H1 (cell line): Measurements from ENCODE around the gene IAPP. TPM values are rescaled to one million over a fixed set of nuclear protein-coding genes. Genes with fewer than 3 reads are reported as not detected.

ENCODE experiments used
- CTCF ChIA-PET: fragments of 300-600 bp; sonication (Branson Sonifier 250); formaldehyde crosslinking; loops from one replicate; lab custom pipeline; 2021; ENCODE audit not compliant: partially characterized antibody; lab: Charles Lee
- POLR2A ChIA-PET: fragments of 300-600 bp; sonication (Branson Sonifier 250); formaldehyde crosslinking; loops from one replicate; lab custom pipeline; 2021; ENCODE audit warnings: inconsistent platforms; ENCODE audit not compliant: partially characterized antibody; lab: Charles Lee
- DNase-seq, 2 experiments: peaks; one replicate each; pipeline versions ENCODE4 v3.0.0 to v3.0.0-alpha.2; 2010 to 2022; ENCODE audit warnings: low spot score in 2 of 2, low read depth in 1 of 2, mixed read lengths in 1 of 2
- FAIRE-seq: peaks from 2 replicates; lab custom pipeline; 2011; peaks lifted over from hg19 to GRCh38; lab: Jason Lieb, UNC
- H2AFZ ChIP-seq: 2 replicates; pipeline ENCODE4 v1.8.1; 2012; ENCODE audit warnings: low read length, inconsistent platforms
- H2AK5ac ChIP-seq: 2 replicates; pipeline ENCODE4 v1.6.1; 2013; ENCODE audit warnings: low read depth, low read length
- H2BK120ac ChIP-seq: replicated peaks from 2 replicates; pipeline ENCODE3; 2013; ENCODE audit warnings: low read depth, low read length, inconsistent platforms
- H2BK12ac ChIP-seq: 2 replicates; pipeline ENCODE4 v1.6.1; 2013; ENCODE audit warnings: low read depth, low read length
- H2BK15ac ChIP-seq: 2 replicates; pipeline ENCODE4 v1.6.1; 2013; ENCODE audit warnings: low read length
- H2BK20ac ChIP-seq: 2 replicates; pipeline ENCODE4 v1.6.1; 2013; ENCODE audit warnings: low read length
- H2BK5ac ChIP-seq: 2 replicates; pipeline ENCODE4 v1.6.1; 2013; ENCODE audit warnings: low read depth, low read length
- H3K14ac ChIP-seq: 2 replicates; pipeline ENCODE4 v1.6.1; 2013; ENCODE audit warnings: inconsistent platforms; ENCODE audit not compliant: insufficient read length
- H3K18ac ChIP-seq: 2 replicates; pipeline ENCODE4 v1.6.1; 2013; ENCODE audit warnings: low read length; ENCODE audit errors: extremely low read depth
- H3K23ac ChIP-seq: 2 replicates; pipeline ENCODE4 v1.6.1; 2013; ENCODE audit warnings: inconsistent platforms; ENCODE audit not compliant: insufficient read length
- H3K23me2 ChIP-seq: 2 replicates; pipeline ENCODE4 v1.6.1; 2013; ENCODE audit warnings: low read depth, low read length
- H3K27ac ChIP-seq: 2 replicates; pipeline ENCODE4 v1.6.1; 2011; ENCODE audit warnings: low read depth, low read length, inconsistent platforms
- H3K27me3 ChIP-seq, 4 experiments: replicated peaks in 1 of 4; 1 replicate in 1 of 4; 2 replicates in 3 of 4; pipeline versions ENCODE4 v1.6.1 to v1.8.1; 2011 to 2013; ENCODE audit warnings: low read length in 3 of 4, mild to moderate bottlenecking in 3 of 4, inconsistent platforms in 2 of 4, mixed read lengths in 2 of 4, moderate library complexity in 1 of 4; ENCODE audit not compliant: control insufficient read depth in 3 of 4, insufficient read depth in 3 of 4; ENCODE audit errors: extremely low read depth in 1 of 4
- H3K36me3 ChIP-seq, 4 experiments: 2 replicates each; pipeline versions ENCODE4 v1.6.1 to v1.8.1; 2011 to 2013; ENCODE audit warnings: mild to moderate bottlenecking in 4 of 4, low read length in 3 of 4, moderate library complexity in 2 of 4, control low read depth in 1 of 4, inconsistent platforms in 1 of 4; ENCODE audit not compliant: insufficient read depth in 4 of 4, control insufficient read depth in 2 of 4
- H3K4ac ChIP-seq: replicated peaks from 2 replicates; pipeline ENCODE3; 2013; ENCODE audit warnings: low read length, low read depth, mixed read lengths, inconsistent platforms; ENCODE audit not compliant: insufficient read length
- H3K4me1 ChIP-seq, 4 experiments: replicated peaks in 1 of 4; 1 replicate in 1 of 4; 2 replicates in 3 of 4; pipeline versions ENCODE4 v1.6.1 to v1.8.1; 2011 to 2013; ENCODE audit warnings: low read length in 3 of 4, inconsistent platforms in 2 of 4, mixed read lengths in 1 of 4; ENCODE audit not compliant: insufficient read depth in 4 of 4, control insufficient read depth in 3 of 4
- H3K4me2 ChIP-seq, 2 experiments: 2 replicates each; pipeline versions ENCODE4 v1.6.1 to v1.8.1; 2011 to 2013; ENCODE audit warnings: low read depth in 2 of 2, low read length in 2 of 2, control low read depth in 1 of 2, inconsistent platforms in 1 of 2, mild to moderate bottlenecking in 1 of 2; ENCODE audit not compliant: insufficient read depth in 1 of 2
- H3K4me3 ChIP-seq, 4 experiments: fragments of 200-600, 300-600 bp in 1 of 4; sonication (generic), shearing (Covaris generic), sonication (Bioruptor Twin) in 1 of 4; 2 replicates each; pipeline versions ENCODE4 v1.5.1 to v1.8.1; 2011 to 2016; ENCODE audit warnings: low read length in 4 of 4, low read depth in 3 of 4, control low read depth in 2 of 4, inconsistent platforms in 2 of 4, mild to moderate bottlenecking in 2 of 4, mixed read lengths in 1 of 4, moderate library complexity in 1 of 4; ENCODE audit not compliant: insufficient read depth in 2 of 4; ENCODE audit errors: extremely low read depth in 1 of 4
- H3K56ac ChIP-seq: replicated peaks from 2 replicates; pipeline ENCODE3; 2013; ENCODE audit warnings: low read depth, mild to moderate bottlenecking, mixed read lengths, low read length, inconsistent platforms; ENCODE audit not compliant: insufficient read length
- H3K79me1 ChIP-seq: 2 replicates; pipeline ENCODE4 v1.6.1; 2013; ENCODE audit warnings: low read depth, low read length, control low read depth
- H3K79me2 ChIP-seq, 2 experiments: 2 replicates each; pipeline versions ENCODE4 v1.6.1 to v1.8.1; 2012 to 2013; ENCODE audit warnings: low read length in 2 of 2, mild to moderate bottlenecking in 2 of 2, inconsistent platforms in 1 of 2; ENCODE audit not compliant: insufficient read depth in 2 of 2, control insufficient read depth in 1 of 2
- H3K9ac ChIP-seq, 4 experiments: replicated peaks in 1 of 4; 1 replicate in 1 of 4; 2 replicates in 3 of 4; pipeline versions ENCODE4 v1.6.1 to v1.8.1; 2011 to 2013; ENCODE audit warnings: low read depth in 3 of 4, low read length in 3 of 4, control low read depth in 2 of 4, mild to moderate bottlenecking in 2 of 4, moderate library complexity in 2 of 4, inconsistent platforms in 1 of 4; ENCODE audit errors: extremely low read depth in 1 of 4
- H3K9me3 ChIP-seq, 2 experiments: 2 replicates each; pipeline versions ENCODE4 v1.6.1 to v1.8.1; 2012 to 2013; ENCODE audit warnings: mild to moderate bottlenecking in 2 of 2, moderate library complexity in 2 of 2, control low read depth in 1 of 2, inconsistent platforms in 1 of 2, low read depth in 1 of 2, low read length in 1 of 2, mixed read lengths in 1 of 2; ENCODE audit not compliant: insufficient read depth in 2 of 2
- H4K20me1 ChIP-seq, 2 experiments: replicated peaks in 1 of 2; 2 replicates each; pipeline versions ENCODE3 to v1.8.1; 2011 to 2013; ENCODE audit warnings: inconsistent platforms in 2 of 2, low read length in 2 of 2, mild to moderate bottlenecking in 1 of 2; ENCODE audit not compliant: insufficient read depth in 2 of 2, control insufficient read depth in 1 of 2
- H4K5ac ChIP-seq: 2 replicates; pipeline ENCODE4 v1.6.1; 2013; ENCODE audit warnings: low read length, low read depth, mixed read lengths, inconsistent platforms; ENCODE audit not compliant: insufficient read length
- H4K8ac ChIP-seq: 2 replicates; pipeline ENCODE4 v1.8.0; 2013; ENCODE audit warnings: mild to moderate bottlenecking, moderate library complexity, low read length, inconsistent platforms; ENCODE audit not compliant: insufficient read depth; ENCODE audit errors: extremely low read depth
- H4K91ac ChIP-seq: replicated peaks from 2 replicates; pipeline ENCODE3; 2013; ENCODE audit warnings: low read length, mixed read lengths, inconsistent platforms; ENCODE audit not compliant: insufficient read length
- CHD1 ChIP-seq: IDR thresholded peaks from 2 replicates; pipeline ENCODE4 v1.6.1; 2012; ENCODE audit warnings: low read depth, low read length, improper control_type of control experiment
- CHD2 ChIP-seq: IDR thresholded peaks from 2 replicates; pipeline ENCODE4 v1.6.1; 2012; ENCODE audit warnings: low read length, improper control_type of control experiment
- CTBP2 ChIP-seq: IDR thresholded peaks from 2 replicates; pipeline ENCODE4 v1.7.0; 2011; ENCODE audit warnings: borderline replicate concordance, mild to moderate bottlenecking, moderate library complexity, mixed read lengths, low read length; ENCODE audit not compliant: insufficient read depth, insufficient read length
- MAFK ChIP-seq: IDR thresholded peaks from 2 replicates; pipeline ENCODE4 v1.6.1; 2012; ENCODE audit warnings: low read depth, mild to moderate bottlenecking, improper control_type of control experiment, low read length
- SIN3A ChIP-seq, 2 experiments: IDR thresholded peaks in 1 of 2; conservative IDR thresholded peaks in 1 of 2; 2 replicates each; pipeline ENCODE4 v1.6.1; 2011 to 2012; ENCODE audit warnings: low read length in 2 of 2, improper control_type of control experiment in 1 of 2, low read depth in 1 of 2, mild to moderate bottlenecking in 1 of 2
- SP2 ChIP-seq: IDR thresholded peaks from 2 replicates; pipeline ENCODE4 v1.6.1; 2012; ENCODE audit warnings: mild to moderate bottlenecking, low read length, inconsistent platforms
- SP4 ChIP-seq: IDR thresholded peaks from 2 replicates; pipeline ENCODE4 v1.6.1; 2012; ENCODE audit warnings: low read length, inconsistent platforms
- SUZ12 ChIP-seq: fragments of 200-600 bp; sonication (generic); IDR thresholded peaks from 2 replicates; pipeline ENCODE4 v1.6.1; 2012; ENCODE audit warnings: mild to moderate bottlenecking, inconsistent platforms, low read length, moderate library complexity, mixed read lengths
- polyA plus RNA-seq, 7 experiments: library from polyadenylated mRNA; depleted of rRNA in 3 of 7; stranded (reverse) in 5 of 7; unstranded in 2 of 7; fragments of >200 nt in 5 of 7; fragments of 200-250 nt in 2 of 7; gene quantifications; 1 replicate in 5 of 7; 2 replicates in 1 of 7; 4 replicates in 1 of 7; pipeline versions ENCODE4 v1.2.1 to v1.2.3, GENCODE V29; 2011 to 2013; ENCODE audit warnings: missing spikeins in 2 of 7, mixed read lengths in 2 of 7
- total RNA-seq: library from RNA; stranded (reverse); fragmentation: NEBNext Ultra II Directional; extraction: Animal tissue kit (Norgen Biotek cat#: 25700); gene quantifications from 2 replicates; pipeline ENCODE4 v1.2.1, GENCODE V29; 2021

Gene IAPP
- total and polyA plus RNA-seq, 2 of the 8 experiments (the other 6 are each of a cell fraction or from before 2014, with no cell fraction given), result not detected

DNA sequence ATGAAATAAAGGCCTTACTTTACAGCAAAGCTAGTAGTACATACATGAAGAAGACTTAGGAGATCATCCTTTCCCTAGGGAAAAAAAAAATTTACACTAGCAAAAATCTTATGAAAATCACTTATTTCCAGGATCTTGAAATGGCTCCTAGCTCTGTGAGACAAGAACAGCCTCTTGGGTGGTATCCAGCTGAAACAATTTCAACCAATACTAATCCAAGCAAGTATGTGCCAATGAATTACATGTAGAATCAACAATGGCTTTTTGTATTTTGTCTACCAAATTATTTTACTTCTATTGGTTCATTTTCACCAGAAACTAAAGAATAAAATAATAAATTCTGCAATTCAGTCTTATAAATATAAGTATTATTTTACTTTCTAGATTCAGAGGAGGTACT lies 35.2 kb upstream of the IAPP start:
- POLR2A ChIA-PET, result interaction anchor here (0.6 kb wide), 1 partner anchor 16 kb away, joined by 4 read pairs; no protein-coding TSS in a partner anchor
- peaks cover 0 to 4% (median 3%) of the 10 kb centered on the region in 4 experiments; a peak in 2 of 7 replicates for H3K4me1 ChIP-seq
- no peak for TF ChIP-seq MAFK
- TF ChIP-seq CHD1, result no peak
- no peak for TF ChIP-seq SIN3A (conservative IDR thresholded peaks at IDR 0.05 in 1 of 2, IDR thresholded peaks at IDR 0.05 in 1 of 2; ENCODE audit: low read depth in 1 of 2, low read length in 2 of 2)
- no peak for TF ChIP-seq CTBP2
- TF ChIP-seq CHD2, result no peak
- TF ChIP-seq SUZ12, result no peak
- TF ChIP-seq SP2, result no peak
- TF ChIP-seq SP4, result no peak

More for the DNA sequence above, 35.2 kb upstream of the IAPP start:
- H4K91ac ChIP-seq, result no peak overlapping the region
- H4K20me1 ChIP-seq, result no peaks in the 10 kb centered on the region
- H3K79me1 ChIP-seq, result no peaks in the 10 kb centered on the region
- H3K79me2 ChIP-seq, result no peaks in the 10 kb centered on the region
- H3K9ac ChIP-seq, result no peak overlapping the region
- H2BK12ac ChIP-seq, result no peak overlapping the region
- no peak overlapping the region for H3K4me2 ChIP-seq
- H4K8ac ChIP-seq, result no peak overlapping the region
- no peaks in the 10 kb centered on the region for H3K23me2 ChIP-seq
- no peak overlapping the region for H3K27ac ChIP-seq
- no peak overlapping the region for H2AK5ac ChIP-seq
- H2AFZ ChIP-seq, result no peak overlapping the region
- H2BK5ac ChIP-seq, result no peak overlapping the region
- CTCF ChIA-PET, result interaction anchor here (0.9 kb wide), 1 partner anchor 171 kb away, joined by 3 read pairs; no protein-coding TSS in a partner anchor
- no peak overlapping the region for H3K14ac ChIP-seq
- no peak overlapping the region for H3K56ac ChIP-seq
- DNase-seq (no peak), FAIRE-seq (no peak)
- H4K5ac ChIP-seq, result no peak overlapping the region
- peaks cover 0 to 1% (median 0%) of the 10 kb centered on the region in 4 experiments; a peak in 1 of 7 replicates for H3K27me3 ChIP-seq
- no peak overlapping the region for H2BK20ac ChIP-seq
- H3K9me3 ChIP-seq, result peaks cover 3 to 7% of the 10 kb centered on the region in 2 experiments; a peak in 1 of 4 replicates
- H3K4me3 ChIP-seq, result no peak overlapping the region
- no peak overlapping the region for H3K18ac ChIP-seq
- H3K4ac ChIP-seq, result no peak overlapping the region
- H3K23ac ChIP-seq, result no peak overlapping the region
- peaks cover 0 to 3% (median 0%) of the 10 kb centered on the region in 4 experiments; a peak in 1 of 8 replicates for H3K36me3 ChIP-seq
- H2BK120ac ChIP-seq, result no peak overlapping the region
- H2BK15ac ChIP-seq, result no peak overlapping the region
